ENCODE results near the gene RBM23.

DNA sequence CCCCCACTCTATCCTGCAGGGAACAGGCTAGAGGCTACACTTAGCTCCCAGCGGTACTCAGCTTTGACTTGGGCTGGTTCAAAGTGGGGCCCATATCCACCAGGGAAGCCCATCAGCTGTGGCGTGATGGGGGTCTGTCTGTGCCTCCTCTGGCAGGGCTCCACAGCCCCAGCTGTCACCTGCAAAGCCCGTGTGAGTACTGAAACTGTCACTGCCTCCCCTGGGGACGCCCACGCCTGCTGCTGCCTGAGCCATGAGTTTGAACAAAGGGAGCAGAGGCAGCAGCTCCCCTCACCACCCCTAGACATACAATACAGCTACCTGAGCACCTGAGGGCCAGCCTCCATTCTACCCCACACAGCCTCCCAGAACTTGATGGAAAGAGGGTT lies 31.0 kb downstream of the RBM23 start:
- no peak for TF ChIP-seq POLR2A (IDR thresholded peaks at IDR 0.05)
- no peak for TF ChIP-seq CTCF (IDR thresholded peaks at IDR 0.05)
